ENCODE measurements around the gene CRABP2. TPM values are rescaled to one million over a fixed set of nuclear protein-coding genes. Genes with fewer than 3 reads are reported as not detected.

The CRABP2 gene
- polyA plus RNA-seq, 1 of the 3 experiments (the other 2 are of a cell fraction): 42.1 TPM

GRCh38 chr1:156750711-156751450, 45.5 kb upstream of the CRABP2 start:
- peaks cover 2 to 9% of the 10 kb centered on the region in 2 experiments for H3K36me3 ChIP-seq (replicated peaks in 1 of 2; ENCODE audit: control insufficient read depth in 1 of 2, insufficient read depth in 2 of 2, low read length in 1 of 2)
- TF ChIP-seq TEAD4 (IDR thresholded peaks at IDR 0.05; ENCODE audit: borderline replicate concordance, insufficient read depth) (no peak), MEF2A (IDR thresholded peaks at IDR 0.05; ENCODE audit: borderline replicate concordance, low read depth) (no peak), FOXJ3 (CRISPR knock-in tag; IDR thresholded peaks at IDR 0.05) (no peak), RCOR1 (IDR thresholded peaks at IDR 0.05; ENCODE audit: low read length) (no peak), EZH2phosphoT487 (IDR thresholded peaks at IDR 0.05; ENCODE audit: borderline replicate concordance, low read depth) (no peak), SIN3A (IDR thresholded peaks at IDR 0.05; ENCODE audit: borderline replicate concordance, low read depth, low read length) (no peak), MAX (IDR thresholded peaks at IDR 0.05; ENCODE audit: low read depth) (peak; percentile 58; the same call in 1 of the 2 replicates), YY1 (IDR thresholded peaks at IDR 0.05; ENCODE audit: low read depth) (no peak), FOXM1 (IDR thresholded peaks at IDR 0.05; ENCODE audit: low read depth) (no peak), MXI1 (IDR thresholded peaks at IDR 0.05; ENCODE audit: low read depth, low read length) (peak; percentile 37; the same call in 1 of the 2 replicates), GATA2 (CRISPR knock-in tag; IDR thresholded peaks at IDR 0.05) (no peak), ELF1 (IDR thresholded peaks at IDR 0.05) (no peak), CHD2 (IDR thresholded peaks at IDR 0.05; ENCODE audit: low read length, partially characterized antibody) (no peak), GABPA (IDR thresholded peaks at IDR 0.05; ENCODE audit: low read depth) (0 out of 2 replicates have a peak, but pooled peaks have one; percentile 11), USF1 (IDR thresholded peaks at IDR 0.05; ENCODE audit: borderline replicate concordance, low read depth) (no peak), TAF1 (IDR thresholded peaks at IDR 0.05; ENCODE audit: borderline replicate concordance, low read depth, low read length) (peak; percentile 12; the same call in 1 of the 2 replicates), NFIC (IDR thresholded peaks at IDR 0.05; ENCODE audit: borderline replicate concordance) (peak; percentile 48; the same call in 1 of the 2 replicates), RAD21 (IDR thresholded peaks at IDR 0.05; ENCODE audit: low read length) (no peak), USF2 (IDR thresholded peaks at IDR 0.05; ENCODE audit: borderline replicate concordance, low read depth, low read length) (no peak)
- TF ChIP-seq, protein P1, sequence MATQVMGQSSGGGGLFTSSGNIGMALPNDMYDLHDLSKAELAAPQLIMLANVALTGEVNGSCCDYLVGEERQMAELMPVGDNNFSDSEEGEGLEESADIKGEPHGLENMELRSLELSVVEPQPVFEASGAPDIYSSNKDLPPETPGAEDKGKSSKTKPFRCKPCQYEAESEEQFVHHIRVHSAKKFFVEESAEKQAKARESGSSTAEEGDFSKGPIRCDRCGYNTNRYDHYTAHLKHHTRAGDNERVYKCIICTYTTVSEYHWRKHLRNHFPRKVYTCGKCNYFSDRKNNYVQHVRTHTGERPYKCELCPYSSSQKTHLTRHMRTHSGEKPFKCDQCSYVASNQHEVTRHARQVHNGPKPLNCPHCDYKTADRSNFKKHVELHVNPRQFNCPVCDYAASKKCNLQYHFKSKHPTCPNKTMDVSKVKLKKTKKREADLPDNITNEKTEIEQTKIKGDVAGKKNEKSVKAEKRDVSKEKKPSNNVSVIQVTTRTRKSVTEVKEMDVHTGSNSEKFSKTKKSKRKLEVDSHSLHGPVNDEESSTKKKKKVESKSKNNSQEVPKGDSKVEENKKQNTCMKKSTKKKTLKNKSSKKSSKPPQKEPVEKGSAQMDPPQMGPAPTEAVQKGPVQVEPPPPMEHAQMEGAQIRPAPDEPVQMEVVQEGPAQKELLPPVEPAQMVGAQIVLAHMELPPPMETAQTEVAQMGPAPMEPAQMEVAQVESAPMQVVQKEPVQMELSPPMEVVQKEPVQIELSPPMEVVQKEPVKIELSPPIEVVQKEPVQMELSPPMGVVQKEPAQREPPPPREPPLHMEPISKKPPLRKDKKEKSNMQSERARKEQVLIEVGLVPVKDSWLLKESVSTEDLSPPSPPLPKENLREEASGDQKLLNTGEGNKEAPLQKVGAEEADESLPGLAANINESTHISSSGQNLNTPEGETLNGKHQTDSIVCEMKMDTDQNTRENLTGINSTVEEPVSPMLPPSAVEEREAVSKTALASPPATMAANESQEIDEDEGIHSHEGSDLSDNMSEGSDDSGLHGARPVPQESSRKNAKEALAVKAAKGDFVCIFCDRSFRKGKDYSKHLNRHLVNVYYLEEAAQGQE (IDR thresholded peaks at IDR 0.05; ENCODE audit: low read depth, low read length): no peak
- TF ChIP-seq, protein P2, sequence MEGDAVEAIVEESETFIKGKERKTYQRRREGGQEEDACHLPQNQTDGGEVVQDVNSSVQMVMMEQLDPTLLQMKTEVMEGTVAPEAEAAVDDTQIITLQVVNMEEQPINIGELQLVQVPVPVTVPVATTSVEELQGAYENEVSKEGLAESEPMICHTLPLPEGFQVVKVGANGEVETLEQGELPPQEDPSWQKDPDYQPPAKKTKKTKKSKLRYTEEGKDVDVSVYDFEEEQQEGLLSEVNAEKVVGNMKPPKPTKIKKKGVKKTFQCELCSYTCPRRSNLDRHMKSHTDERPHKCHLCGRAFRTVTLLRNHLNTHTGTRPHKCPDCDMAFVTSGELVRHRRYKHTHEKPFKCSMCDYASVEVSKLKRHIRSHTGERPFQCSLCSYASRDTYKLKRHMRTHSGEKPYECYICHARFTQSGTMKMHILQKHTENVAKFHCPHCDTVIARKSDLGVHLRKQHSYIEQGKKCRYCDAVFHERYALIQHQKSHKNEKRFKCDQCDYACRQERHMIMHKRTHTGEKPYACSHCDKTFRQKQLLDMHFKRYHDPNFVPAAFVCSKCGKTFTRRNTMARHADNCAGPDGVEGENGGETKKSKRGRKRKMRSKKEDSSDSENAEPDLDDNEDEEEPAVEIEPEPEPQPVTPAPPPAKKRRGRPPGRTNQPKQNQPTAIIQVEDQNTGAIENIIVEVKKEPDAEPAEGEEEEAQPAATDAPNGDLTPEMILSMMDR (IDR thresholded peaks at IDR 0.05): 0 out of 2 replicates have a peak, but pooled peaks have one; percentile 6
- peak overlapping the region; percentile 88 for H3K4me2 ChIP-seq
- no peaks in the 10 kb centered on the region for H3K9me3 ChIP-seq
- H3K27ac ChIP-seq (ENCODE audit: low read depth in 2 of 2, low read length in 1 of 2): peak overlapping the region; percentile 100
- H3K27me3 ChIP-seq (ENCODE audit: insufficient read depth): no peaks in the 10 kb centered on the region
- no peak overlapping the region for H2AFZ ChIP-seq (ENCODE audit: low read depth)
- WGBS (ENCODE audit: low lambda C conversion rate): 2% methylated on average over 24 of the region's 64 CpGs
- H3F3A ChIP-seq (replicated peaks; ENCODE audit: insufficient read depth): peaks cover 30% of the 10 kb centered on the region
- peaks cover 73% of the 10 kb centered on the region for H3K79me2 ChIP-seq (ENCODE audit: insufficient read depth)
- H3K4me3 ChIP-seq (ENCODE audit: low read depth in 2 of 2, low read length in 1 of 2): peak overlapping the region; percentile 78 to 98
- peaks cover 34 to 50% of the 10 kb centered on the region in 2 experiments for H3K4me1 ChIP-seq (ENCODE audit: control insufficient read depth in 1 of 2, insufficient read depth in 2 of 2, low read depth in 1 of 2, low read length in 1 of 2)
- peak overlapping the region; percentile 100 for H3K9ac ChIP-seq
- CTCF ChIA-PET: interaction anchor here (0.8 to 3.9 kb wide), 14 partner anchors 10 to 365 kb away, joined by 3 to 30 read pairs (median 5); partner anchors contain the start of genes INSRR, METTL25B, MRPL24 and NES
- DNase-seq: peak; percentile 72
- no peaks in the 10 kb centered on the region for H4K20me1 ChIP-seq (ENCODE audit: insufficient read depth)
- H3K9me2 ChIP-seq: no peaks in the 10 kb centered on the region
- POLR2A ChIA-PET: interaction anchor here (0.6 to 2.3 kb wide), 10 partner anchors 10 to 139 kb away, joined by 3 to 26 read pairs (median 6); partner anchors contain the start of genes ISG20L2, METTL25B, MRPL24 and NTRK1

Measured in SK-N-SH (cell line).